ENCODE measurements around the gene EHD2.
"Not testable (repeated sequence)": the region's sequence is repeated elsewhere in the genome, so short reads cannot be mapped to it uniquely, and the experiment has no call there.

EHD2 gene, protein sequence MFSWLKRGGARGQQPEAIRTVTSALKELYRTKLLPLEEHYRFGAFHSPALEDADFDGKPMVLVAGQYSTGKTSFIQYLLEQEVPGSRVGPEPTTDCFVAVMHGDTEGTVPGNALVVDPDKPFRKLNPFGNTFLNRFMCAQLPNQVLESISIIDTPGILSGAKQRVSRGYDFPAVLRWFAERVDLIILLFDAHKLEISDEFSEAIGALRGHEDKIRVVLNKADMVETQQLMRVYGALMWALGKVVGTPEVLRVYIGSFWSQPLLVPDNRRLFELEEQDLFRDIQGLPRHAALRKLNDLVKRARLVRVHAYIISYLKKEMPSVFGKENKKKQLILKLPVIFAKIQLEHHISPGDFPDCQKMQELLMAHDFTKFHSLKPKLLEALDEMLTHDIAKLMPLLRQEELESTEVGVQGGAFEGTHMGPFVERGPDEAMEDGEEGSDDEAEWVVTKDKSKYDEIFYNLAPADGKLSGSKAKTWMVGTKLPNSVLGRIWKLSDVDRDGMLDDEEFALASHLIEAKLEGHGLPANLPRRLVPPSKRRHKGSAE

GRCh38 chr19:47713046-47714021, at the start of gene EHD2:
Gene EHD2 (plus strand): TSS chr19:47713422. CDS start chr19:47716613, 3,191 bp downstream.
- peak; percentile 16 for DNase-seq (ENCODE audit: low spot score)

GRCh38 chr19:47663435-47663910, 49.7 kb upstream of the EHD2 start:
- no peak for DNase-seq (ENCODE audit: low spot score)

DNA sequence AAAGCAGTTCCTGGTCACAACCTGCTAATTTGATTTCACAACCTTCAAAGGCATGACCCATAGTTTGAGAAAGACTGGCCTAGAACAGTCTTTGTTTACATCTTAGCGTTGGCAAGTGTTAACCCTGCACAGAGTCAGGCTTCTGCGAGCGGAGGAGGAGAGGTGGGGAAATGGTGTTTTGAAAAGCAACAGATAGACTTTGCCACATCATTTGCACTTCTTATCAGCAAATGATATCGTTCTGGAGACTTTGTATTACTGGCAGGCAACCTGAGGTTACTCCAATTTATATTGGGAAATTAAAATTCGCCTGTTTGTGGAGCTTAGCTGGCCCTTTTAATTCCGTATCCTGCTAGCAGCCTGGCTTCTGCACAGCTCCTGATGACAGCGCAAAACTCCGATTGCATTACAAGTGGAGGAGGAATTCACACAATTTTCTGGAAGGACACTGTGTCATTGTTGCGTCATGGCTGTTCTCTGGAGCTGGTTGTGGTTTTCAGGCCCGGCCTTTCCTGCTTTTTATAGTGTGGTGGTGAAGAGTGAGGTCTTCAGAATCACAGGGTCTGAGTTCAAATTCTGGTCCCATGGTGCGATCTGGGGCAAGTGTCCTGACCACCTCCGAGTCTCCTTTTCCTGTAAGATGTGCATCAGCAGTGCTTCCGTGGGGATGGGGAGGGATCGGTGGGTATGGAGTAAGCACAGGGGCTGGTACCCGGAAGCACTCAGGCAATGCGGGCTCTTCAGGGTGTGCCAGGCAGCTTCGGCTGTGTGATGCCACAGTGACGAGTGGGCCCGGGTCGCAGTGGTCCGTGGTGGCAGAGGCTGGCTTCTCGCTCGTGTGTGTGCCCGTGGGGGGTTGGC, 49.1 kb upstream of the EHD2 start:
- no peak for DNase-seq (ENCODE audit: low spot score)

DNA sequence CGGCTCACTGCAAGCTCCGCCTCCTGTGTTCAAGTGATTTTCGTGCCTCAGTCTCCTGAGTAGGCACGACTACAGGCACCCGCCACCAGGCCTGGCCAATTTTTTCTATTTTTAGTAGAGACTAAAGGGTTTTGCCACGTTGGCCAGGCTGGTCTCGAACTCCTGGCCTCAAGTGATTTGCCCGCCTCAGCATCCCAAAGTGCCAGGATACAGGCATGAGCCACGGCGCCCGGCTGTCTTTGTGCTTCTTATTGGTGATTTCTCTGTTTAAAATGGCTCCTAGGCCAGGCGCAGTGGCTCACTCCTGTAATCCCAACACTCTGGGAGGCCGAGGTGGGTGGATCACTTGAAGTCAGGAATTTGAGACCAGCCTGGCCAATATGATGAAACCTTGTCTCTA, 44.7 kb upstream of the EHD2 start:
- not testable (repeated sequence) for DNase-seq (ENCODE audit: low spot score)

DNA sequence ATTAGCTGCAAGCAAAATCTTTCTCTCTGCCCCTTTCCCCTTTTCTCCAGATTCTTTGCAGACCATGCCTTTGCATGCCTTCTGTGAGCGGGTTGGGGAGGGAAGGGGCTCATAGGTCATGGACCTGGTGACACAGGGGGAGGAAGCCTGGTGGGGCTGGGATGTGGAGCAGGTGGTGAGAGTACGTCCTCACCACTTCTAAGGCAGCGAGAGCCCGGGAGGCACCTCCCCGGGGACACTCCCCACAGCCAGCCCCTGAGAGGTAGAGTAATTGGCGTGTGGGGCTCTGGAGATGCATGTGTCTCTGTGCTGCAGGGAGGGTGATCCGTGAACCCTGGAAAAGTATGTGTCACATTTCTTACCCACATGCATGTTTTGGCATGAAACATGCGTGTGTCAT, 42.5 kb upstream of the EHD2 start:
- DNase-seq (ENCODE audit: low spot score), result no peak

- no peak for DNase-seq (ENCODE audit: low spot score)
Measured at GRCh38 chr19:47671499-47671898, 41.7 kb upstream of the EHD2 start.

DNA sequence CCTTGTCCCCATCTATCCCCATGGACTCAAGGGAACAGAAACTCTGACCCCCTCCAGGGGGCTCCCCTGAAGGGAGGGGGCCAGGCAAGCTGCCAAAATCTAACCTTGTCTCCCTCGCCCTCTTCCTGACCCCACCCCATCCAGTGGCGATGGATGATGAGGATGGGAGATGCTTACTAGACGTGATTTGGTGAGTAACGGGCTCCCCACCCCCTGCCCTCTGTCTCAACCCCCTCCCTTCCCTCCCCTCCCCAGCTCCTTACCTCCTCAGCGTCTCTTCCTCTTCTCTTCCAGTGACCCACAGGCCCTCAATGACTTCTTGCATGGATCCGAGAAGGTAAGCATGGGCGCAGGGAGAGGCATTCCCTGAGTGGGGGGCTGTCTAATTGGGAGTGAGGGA, 39.8 kb upstream of the EHD2 start:
- no peak for DNase-seq (ENCODE audit: low spot score)

- DNase-seq (ENCODE audit: low spot score), result no peak
Measured at GRCh38 chr19:47674548-47674947, 38.7 kb upstream of the EHD2 start.

DNA sequence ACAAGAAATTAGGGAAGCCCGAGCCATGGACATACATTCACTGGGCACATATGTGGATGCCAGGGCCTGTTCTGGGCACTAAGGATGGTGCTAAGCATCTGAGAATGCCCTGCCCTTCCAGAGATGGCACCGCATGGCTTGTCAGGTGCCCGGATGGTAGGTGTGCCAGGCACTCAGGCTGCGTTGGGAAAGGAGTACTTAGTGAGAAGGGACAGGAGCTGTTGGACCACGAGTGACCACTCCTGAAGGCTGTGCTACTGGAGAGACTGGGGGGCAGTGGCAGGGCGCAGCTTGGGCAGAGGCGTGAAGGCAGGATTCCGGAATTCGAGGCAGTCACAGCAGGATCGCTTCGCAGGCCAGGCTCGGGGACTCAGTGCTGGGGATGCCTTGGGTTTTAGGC, 38.0 kb upstream of the EHD2 start:
- DNase-seq (ENCODE audit: low spot score), result no peak

DNA sequence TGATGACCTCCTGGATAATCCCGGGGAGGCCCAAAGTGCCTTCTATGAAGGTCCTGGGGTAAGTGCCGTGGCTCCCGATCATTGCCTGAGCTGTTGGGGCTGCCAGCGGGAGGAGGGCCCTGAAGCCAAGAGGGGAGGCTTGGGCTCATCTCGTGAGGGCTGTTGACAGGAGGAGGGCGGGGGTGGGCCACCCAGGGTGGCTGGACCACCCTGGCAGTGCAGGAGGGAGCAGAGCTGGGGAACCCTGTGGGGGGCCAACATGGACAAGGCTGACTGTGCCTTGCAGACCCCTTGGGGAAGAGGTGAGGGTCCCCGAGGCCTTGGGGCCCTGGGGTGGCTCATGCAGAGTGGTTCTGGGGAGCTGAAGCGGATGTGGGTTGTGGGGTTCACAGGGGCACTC, 37.4 kb upstream of the EHD2 start:
- DNase-seq (ENCODE audit: low spot score), result no peak

DNA sequence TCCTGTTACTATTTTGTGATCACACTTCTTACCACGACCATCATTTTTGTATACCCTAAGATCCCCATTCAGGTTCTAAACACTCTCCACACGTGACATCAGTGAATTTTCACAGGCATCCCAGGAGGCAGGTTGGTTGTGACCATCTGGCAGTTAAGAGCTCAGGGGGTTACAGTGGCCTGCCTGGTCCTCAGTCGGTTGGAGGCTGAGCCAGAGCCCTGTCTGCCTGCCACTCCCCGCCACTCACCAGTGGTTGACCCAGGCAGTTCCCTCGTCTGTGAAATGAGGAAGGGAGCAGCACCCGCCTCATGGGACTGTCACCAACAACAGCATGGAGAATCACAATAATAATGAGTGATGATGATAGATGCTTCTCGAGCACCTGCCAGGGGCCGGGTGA, 36.4 kb upstream of the EHD2 start:
- no peak for DNase-seq (ENCODE audit: low spot score)

DNA sequence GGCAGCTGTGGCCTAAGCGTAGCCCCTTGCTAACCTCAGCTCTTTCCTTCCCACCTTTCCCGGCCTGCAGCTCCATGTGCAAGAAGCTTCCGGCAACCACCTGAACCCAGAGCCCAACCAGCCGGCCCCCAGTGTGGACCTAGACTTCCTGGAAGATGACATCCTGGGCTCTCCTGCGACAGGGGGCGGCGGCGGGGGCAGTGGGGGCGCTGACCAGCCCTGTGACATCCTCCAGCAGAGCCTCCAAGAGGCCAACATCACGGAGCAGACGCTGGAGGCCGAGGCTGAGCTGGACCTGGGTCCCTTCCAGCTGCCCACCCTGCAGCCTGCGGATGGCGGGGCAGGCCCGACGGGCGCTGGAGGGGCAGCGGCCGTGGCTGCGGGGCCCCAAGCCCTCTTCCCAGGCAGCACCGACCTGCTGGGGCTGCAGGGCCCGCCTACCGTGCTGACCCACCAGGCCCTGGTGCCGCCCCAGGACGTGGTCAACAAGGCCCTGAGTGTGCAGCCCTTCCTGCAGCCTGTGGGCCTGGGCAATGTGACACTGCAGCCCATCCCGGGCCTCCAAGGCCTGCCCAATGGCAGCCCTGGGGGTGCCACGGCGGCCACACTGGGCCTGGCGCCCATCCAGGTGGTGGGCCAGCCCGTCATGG, 33.8 kb upstream of the EHD2 start:
- no peak for DNase-seq (ENCODE audit: low spot score)

DNA sequence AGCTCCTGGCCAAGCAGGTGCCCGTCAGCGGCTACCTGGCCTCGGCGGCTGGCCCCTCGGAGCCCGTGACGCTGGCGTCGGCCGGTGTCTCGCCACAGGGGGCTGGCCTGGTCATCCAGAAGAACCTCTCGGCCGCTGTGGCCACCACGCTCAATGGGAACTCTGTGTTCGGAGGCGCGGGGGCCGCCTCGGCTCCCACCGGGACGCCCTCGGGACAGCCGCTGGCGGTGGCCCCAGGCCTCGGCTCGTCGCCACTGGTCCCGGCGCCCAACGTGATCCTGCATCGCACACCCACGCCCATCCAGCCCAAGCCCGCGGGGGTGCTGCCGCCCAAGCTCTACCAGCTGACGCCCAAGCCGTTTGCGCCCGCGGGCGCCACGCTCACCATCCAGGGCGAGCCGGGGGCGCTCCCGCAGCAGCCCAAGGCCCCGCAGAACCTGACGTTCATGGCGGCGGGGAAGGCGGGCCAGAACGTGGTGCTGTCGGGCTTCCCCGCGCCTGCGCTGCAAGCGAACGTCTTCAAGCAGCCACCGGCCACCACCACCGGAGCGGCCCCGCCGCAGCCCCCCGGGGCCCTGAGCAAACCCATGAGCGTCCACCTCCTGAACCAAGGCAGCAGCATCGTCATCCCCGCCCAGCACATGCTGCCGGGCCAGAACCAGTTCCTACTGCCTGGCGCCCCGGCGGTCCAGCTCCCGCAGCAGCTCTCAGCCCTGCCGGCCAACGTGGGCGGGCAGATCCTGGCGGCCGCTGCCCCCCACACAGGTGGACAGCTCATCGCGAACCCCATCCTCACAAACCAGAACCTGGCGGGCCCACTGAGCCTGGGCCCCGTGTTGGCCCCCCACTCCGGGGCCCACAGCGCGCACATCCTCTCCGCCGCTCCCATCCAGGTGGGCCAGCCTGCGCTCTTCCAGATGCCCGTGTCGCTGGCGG, 33.0 kb upstream of the EHD2 start:
- no peak for DNase-seq (ENCODE audit: low spot score)

GRCh38 chr19:47680858-47681332, 32.3 kb upstream of the EHD2 start:
- no peak for DNase-seq (ENCODE audit: low spot score)

GRCh38 chr19:47681388-47681787, 31.8 kb upstream of the EHD2 start:
- DNase-seq (ENCODE audit: low spot score), result no peak

- no peak for DNase-seq (ENCODE audit: low spot score)
Measured at GRCh38 chr19:47681936-47682335, 31.3 kb upstream of the EHD2 start.

DNA sequence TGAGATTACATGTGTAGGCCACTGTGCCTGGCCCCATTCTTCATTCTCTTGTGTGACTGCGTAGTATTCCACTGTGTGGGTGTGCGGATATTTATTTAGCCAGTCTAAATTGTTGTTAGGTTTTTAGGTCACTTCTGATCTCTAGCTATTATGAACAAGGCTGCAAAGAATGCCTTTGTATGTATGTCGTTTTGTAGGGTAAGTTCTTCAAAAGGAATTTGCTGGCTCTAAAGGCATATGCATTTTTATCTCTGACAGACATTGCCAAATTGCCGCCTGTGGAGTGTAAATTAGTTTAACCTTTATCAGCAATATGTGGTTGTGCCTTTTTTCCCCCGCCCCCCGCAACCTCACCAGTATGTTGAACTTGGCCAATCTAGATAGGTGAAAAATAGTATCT, 30.3 kb upstream of the EHD2 start:
- DNase-seq (ENCODE audit: low spot score), result no peak

GRCh38 chr19:47686679-47687450, 26.4 kb upstream of the EHD2 start:
- DNase-seq (ENCODE audit: low spot score), result no peak

DNA sequence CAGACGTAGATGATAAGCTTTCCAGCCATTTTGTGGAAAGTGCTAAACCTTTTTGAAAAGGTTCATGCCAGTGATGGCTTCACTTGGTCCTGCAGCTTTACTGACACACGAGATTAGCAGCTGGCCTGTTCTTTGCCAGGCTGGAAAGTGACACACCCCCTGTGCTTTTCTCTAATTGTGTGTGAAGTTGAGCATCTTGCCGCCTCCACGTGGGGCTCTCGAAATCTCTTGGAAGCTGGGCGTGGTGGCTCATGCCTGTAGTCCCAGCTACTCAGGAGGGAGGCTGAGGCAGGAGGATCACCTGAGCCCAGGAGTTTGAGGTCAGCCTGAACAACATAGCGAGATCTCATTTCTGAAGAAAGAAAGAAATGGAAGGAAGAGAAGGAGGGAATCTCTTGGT, 25.3 kb upstream of the EHD2 start:
- no peak for DNase-seq (ENCODE audit: low spot score)

All from CD4-positive, alpha-beta T cell treated with Interleukin-6 at 100 ng/mL for 8 hours (primary cell).